IMR-90 (cell line): Measurements from ENCODE around the gene CCDC107. TPM values are rescaled to one million over a fixed set of nuclear protein-coding genes. Genes with fewer than 3 reads are reported as not detected.

Experiments used
- ATAC-seq: fragments of 200-7000 bp; cut with Tn5 transposase; 2 replicates; pipeline ENCODE4 v1.9.1; 2020; ENCODE audit warnings: low read depth, mild to moderate bottlenecking, moderate library complexity
- BruUV-seq: library from RNA; stranded (reverse); fragments of 400-500 nt; replicated peaks from 2 replicates; lab custom pipeline; 2021; lab: Mats Ljungman, UMichigan
- CTCF ChIA-PET: fragments of 300-600 bp; formaldehyde crosslinking; extraction: SDS; loops from one replicate; lab custom pipeline; 2021; ENCODE audit warnings: antibody characterized with exemption; lab: Yijun Ruan, JAX
- POLR2A ChIA-PET: fragments of 300-600 bp; sonication (Branson Sonifier 250); formaldehyde crosslinking; loops from one replicate; lab custom pipeline; 2022; ENCODE audit warnings: antibody characterized with exemption; ENCODE audit not compliant: unreplicated experiment; lab: Charles Lee
- DNase-seq: peaks from one replicate; pipeline ENCODE4 v3.0.0; 2013
- H2AFZ ChIP-seq: replicated peaks from 2 replicates; pipeline ENCODE3; 2013; ENCODE audit warnings: low read length, mild to moderate bottlenecking; ENCODE audit not compliant: poor library complexity
- H2AK5ac ChIP-seq: 2 replicates; pipeline ENCODE4 v1.6.1; 2013; ENCODE audit warnings: low read depth, low read length, inconsistent platforms
- H2AK9ac ChIP-seq: replicated peaks from 2 replicates; pipeline ENCODE3; 2013; ENCODE audit warnings: mild to moderate bottlenecking, low read depth, low read length, moderate library complexity; ENCODE audit not compliant: poor library complexity
- H2BK120ac ChIP-seq: 2 replicates; pipeline ENCODE4 v1.6.1; 2013; ENCODE audit warnings: low read depth, low read length, inconsistent platforms
- H2BK15ac ChIP-seq: 3 replicates; pipeline ENCODE4 v1.6.1; 2013; ENCODE audit warnings: low read depth, low read length, inconsistent platforms
- H2BK20ac ChIP-seq: 2 replicates; pipeline ENCODE4 v1.6.1; 2013; ENCODE audit warnings: low read depth, mild to moderate bottlenecking, inconsistent platforms, low read length, moderate library complexity
- H2BK5ac ChIP-seq: 2 replicates; pipeline ENCODE4 v1.6.1; 2013; ENCODE audit warnings: mild to moderate bottlenecking, low read depth, low read length, inconsistent platforms; ENCODE audit not compliant: poor library complexity, severe bottlenecking
- H3K14ac ChIP-seq: replicated peaks from 2 replicates; pipeline ENCODE4 v1.6.1; 2013; ENCODE audit warnings: low read depth, low read length, inconsistent platforms
- H3K18ac ChIP-seq: 2 replicates; pipeline ENCODE4 v1.6.1; 2013; ENCODE audit warnings: low read depth, low read length, control low read depth
- H3K23ac ChIP-seq: 2 replicates; pipeline ENCODE4 v1.6.1; 2013; ENCODE audit warnings: low read depth, low read length, inconsistent platforms
- H3K27ac ChIP-seq: 2 replicates; pipeline ENCODE4 v1.5.1; 2013; ENCODE audit warnings: mild to moderate bottlenecking, control low read depth, low read length; ENCODE audit not compliant: insufficient read depth
- H3K27me3 ChIP-seq: 2 replicates; pipeline ENCODE4 v1.6.1; 2013; ENCODE audit warnings: low read length; ENCODE audit not compliant: control insufficient read depth, insufficient read depth
- H3K36me3 ChIP-seq: 2 replicates; pipeline ENCODE4 v1.6.1; 2013; ENCODE audit warnings: low read length, mixed read lengths; ENCODE audit not compliant: control insufficient read depth, insufficient read depth
- H3K4ac ChIP-seq: 2 replicates; pipeline ENCODE4 v1.6.1; 2013; ENCODE audit warnings: low read depth, low read length, inconsistent platforms
- H3K4me1 ChIP-seq: 2 replicates; pipeline ENCODE4 v1.6.1; 2013; ENCODE audit warnings: low read length, mixed read lengths; ENCODE audit not compliant: control insufficient read depth, insufficient read depth
- H3K4me2 ChIP-seq: 2 replicates; pipeline ENCODE4 v1.6.1; 2013; ENCODE audit warnings: low read depth, mild to moderate bottlenecking, control low read depth, low read length, moderate library complexity
- H3K4me3 ChIP-seq: 2 replicates; pipeline ENCODE4 v1.5.1; 2013; ENCODE audit warnings: low read depth, mild to moderate bottlenecking, control low read depth, low read length, moderate library complexity; ENCODE audit not compliant: insufficient read depth
- H3K56ac ChIP-seq: 2 replicates; pipeline ENCODE4 v1.6.1; 2013; ENCODE audit warnings: low read length, inconsistent platforms; ENCODE audit not compliant: insufficient read depth; ENCODE audit errors: extremely low read depth
- H3K79me1 ChIP-seq, 2 experiments: 2 replicates each; pipeline ENCODE4 v1.6.1; 2013; ENCODE audit warnings: low read length in 2 of 2, inconsistent platforms in 1 of 2, low read depth in 1 of 2
- H3K9ac ChIP-seq: 2 replicates; pipeline ENCODE4 v1.6.1; 2013; ENCODE audit warnings: low read depth, low read length, control low read depth
- H3K9me1 ChIP-seq: 2 replicates; pipeline ENCODE4 v1.6.1; 2013; ENCODE audit warnings: low read length, inconsistent platforms; ENCODE audit not compliant: insufficient read depth
- H3K9me3 ChIP-seq: 2 replicates; pipeline ENCODE4 v1.6.1; 2013; ENCODE audit warnings: low read length; ENCODE audit not compliant: control insufficient read depth, insufficient read depth
- H4K20me1 ChIP-seq: 2 replicates; pipeline ENCODE4 v1.6.1; 2013; ENCODE audit warnings: low read length, inconsistent platforms; ENCODE audit not compliant: insufficient read depth
- H4K5ac ChIP-seq: 2 replicates; pipeline ENCODE4 v1.6.1; 2013; ENCODE audit warnings: mild to moderate bottlenecking, low read depth, low read length, control low read depth
- H4K8ac ChIP-seq, 2 experiments: 2 replicates each; pipeline ENCODE4 v1.6.1; 2013; ENCODE audit warnings: low read depth in 2 of 2, low read length in 2 of 2, control low read depth in 1 of 2, inconsistent platforms in 1 of 2
- H4K91ac ChIP-seq: 2 replicates; pipeline ENCODE4 v1.6.1; 2013; ENCODE audit warnings: low read depth, low read length, inconsistent platforms; ENCODE audit not compliant: insufficient read depth
- BHLHE40 ChIP-seq: fragments of 150-350 bp; IDR thresholded peaks from 2 replicates; pipeline ENCODE4 v1.6.1; 2016; ENCODE audit warnings: mild to moderate bottlenecking, low read depth, low read length
- CEBPB ChIP-seq: IDR thresholded peaks from 2 replicates; pipeline ENCODE4 v1.6.1; 2012; ENCODE audit warnings: low read depth, low read length, improper control_type of control experiment
- CHD1 ChIP-seq: IDR thresholded peaks from 2 replicates; pipeline ENCODE4 v1.6.1; 2012; ENCODE audit warnings: low read depth, low read length, improper control_type of control experiment
- FOS ChIP-seq: fragments of 150-350 bp; IDR thresholded peaks from 2 replicates; pipeline ENCODE4 v1.6.1; 2016; ENCODE audit warnings: low read depth, low read length
- MAFK ChIP-seq: IDR thresholded peaks from 2 replicates; pipeline ENCODE4 v1.6.1; 2012; ENCODE audit warnings: low read depth, low read length, improper control_type of control experiment
- MAZ ChIP-seq: IDR thresholded peaks from 2 replicates; pipeline ENCODE4 v1.6.1; 2012; ENCODE audit warnings: low read depth, mild to moderate bottlenecking, low read length, improper control_type of control experiment, moderate library complexity, borderline replicate concordance
- MXI1 ChIP-seq: IDR thresholded peaks from 2 replicates; pipeline ENCODE4 v1.6.1; 2012; ENCODE audit warnings: low read depth, mild to moderate bottlenecking, low read length, moderate library complexity, borderline replicate concordance
- NFE2L2 ChIP-seq: fragments of 150-350 bp; IDR thresholded peaks from 2 replicates; pipeline ENCODE4 v1.6.1; 2016; ENCODE audit warnings: low read depth, mild to moderate bottlenecking, low read length
- POLR2A ChIP-seq: IDR thresholded peaks from 2 replicates; pipeline ENCODE4 v1.6.1; 2012; ENCODE audit warnings: mild to moderate bottlenecking, low read depth, low read length
- RAD21 ChIP-seq: IDR thresholded peaks from 2 replicates; pipeline ENCODE4 v1.6.1; 2012; ENCODE audit warnings: low read length, improper control_type of control experiment
- RCOR1 ChIP-seq: IDR thresholded peaks from 2 replicates; pipeline ENCODE4 v1.6.1; 2012; ENCODE audit warnings: mild to moderate bottlenecking, low read length, improper control_type of control experiment; ENCODE audit not compliant: insufficient replicate concordance
- RFX5 ChIP-seq: IDR thresholded peaks from 2 replicates; pipeline ENCODE4 v1.8.0; 2012; ENCODE audit warnings: low read depth, mild to moderate bottlenecking, low read length, moderate library complexity
- SMC3 ChIP-seq: fragments of 150-350 bp; IDR thresholded peaks from 2 replicates; pipeline ENCODE4 v1.6.1; 2016; ENCODE audit warnings: low read depth, mild to moderate bottlenecking, antibody characterized with exemption, low read length, moderate library complexity
- WGBS, 2 experiments: methylation state at CpG; one replicate each; pipeline versions ENCODE4 v1.1.5 to v1.1.7; 2013; ENCODE audit warnings: missing lambda C conversion rate in 2 of 2; ENCODE audit not compliant: insufficient read length in 1 of 2; ENCODE audit errors: extremely low coverage in 2 of 2; 5-methylcytosine and 5-hydroxymethylcytosine counted together
- dilution Hi-C: fragments of 300-500 bp; cut with HindIII; formaldehyde crosslinking; loops from one replicate; pipeline ENCODE4 v1.14.3; 2018; ENCODE audit warnings: low sequenced_read_pairs; ENCODE audit not compliant: unreplicated experiment
- in situ Hi-C: fragments of 300-500 bp; cut with MboI; formaldehyde crosslinking; loops from 3 replicates; pipeline ENCODE4 v1.14.3; 2019; ENCODE audit warnings: low sequenced_read_pairs, inconsistent platforms, mixed read lengths
- intact Hi-C: fragments of 100-400 bp; cut with micrococcal nuclease; formaldehyde crosslinking; loops from 2 replicates; pipeline ENCODE4 v1.10.0; 2022
- polyA plus RNA-seq, 3 experiments: library from polyadenylated mRNA; depleted of rRNA; stranded (reverse); fragments of >200 nt; gene quantifications; 2 replicates each; pipeline ENCODE4 v1.2.3, GENCODE V29; 2012; ENCODE audit warnings: low replicate concordance in 1 of 3
- total RNA-seq: library from RNA; depleted of rRNA; stranded (reverse); fragments of >200 nt; gene quantifications from 2 replicates; pipeline ENCODE4 v1.2.3, GENCODE V29; 2012
- TF ChIP-seq, protein P1 (sequence below): fragments of 150-350 bp; IDR thresholded peaks from 2 replicates; pipeline ENCODE4 v1.6.1; 2017; ENCODE audit warnings: mild to moderate bottlenecking, antibody characterized with exemption, low read length, low read depth
- TF ChIP-seq, protein P2 (sequence below): fragments of 150-350 bp; IDR thresholded peaks from 2 replicates; pipeline ENCODE4 v1.6.1; 2016; ENCODE audit warnings: low read depth, mild to moderate bottlenecking, low read length, moderate library complexity, borderline replicate concordance
- TF ChIP-seq, protein P3 (sequence below): conservative IDR thresholded peaks from 2 replicates; pipeline ENCODE4 v1.5.1; 2012; ENCODE audit warnings: mild to moderate bottlenecking, low read depth, low read length, improper control_type of control experiment

The CCDC107 gene
- total and polyA plus RNA-seq, 2 of the 4 experiments (the other 2 are of a cell fraction): 6.8 to 21.1 TPM

DNA sequence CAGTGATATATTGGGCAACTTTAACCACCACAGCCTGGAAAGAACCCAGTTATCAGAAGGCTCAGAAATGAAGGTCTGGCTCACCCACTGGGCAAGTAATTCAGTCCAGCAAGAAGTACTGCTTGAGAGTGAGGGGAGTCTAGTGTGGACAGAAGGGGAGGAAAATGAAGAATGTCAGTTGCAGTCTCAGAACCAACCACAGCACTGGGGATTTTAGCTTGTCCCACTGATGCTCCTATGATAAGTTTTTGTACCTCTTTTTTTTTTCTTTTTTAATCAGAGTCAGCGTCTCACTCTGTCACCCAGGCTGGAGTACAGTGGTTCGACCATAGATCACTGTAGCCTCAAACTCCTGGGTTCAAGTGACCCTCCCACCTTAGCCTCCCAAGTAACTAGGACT lies 30.5 kb upstream of the CCDC107 start:
- Histone ChIP-seq H3K14ac (no peak overlapping the region), H4K8ac (no peak overlapping the region), H3K4me3 (no peak overlapping the region), H2BK15ac (no peak overlapping the region), H2AK5ac (no peak overlapping the region), H3K36me3 (no peaks in the 10 kb centered on the region), H3K4me2 (no peak overlapping the region), H4K91ac (no peak overlapping the region), H2AK9ac (no peak overlapping the region), H3K27ac (no peak overlapping the region), H3K9me3 (peaks cover 2% of the 10 kb centered on the region; the same call in 1 of the 2 replicates), H3K9ac (no peak overlapping the region), H3K56ac (no peak overlapping the region), H3K9me1 (no peaks in the 10 kb centered on the region), H3K4ac (no peak overlapping the region), H2BK5ac (no peak overlapping the region), H2BK120ac (no peak overlapping the region), H4K20me1 (no peaks in the 10 kb centered on the region), H3K79me1 (no peaks in the 10 kb centered on the region), H3K4me1 (no peaks in the 10 kb centered on the region), H3K18ac (no peak overlapping the region), H3K27me3 (no peaks in the 10 kb centered on the region; the same call in 1 of the 2 replicates), H4K5ac (no peak overlapping the region), H2BK20ac (no peak overlapping the region), H2AFZ (no peak overlapping the region), H3K23ac (no peak overlapping the region)
- WGBS, 2 experiments: no CpG with 5 or more reads among the region's 2 CpGs
- TF ChIP-seq RAD21 (no peak), CHD1 (no peak), RCOR1 (no peak), MAFK (no peak), MAZ (no peak), MXI1 (no peak), CEBPB (no peak), SMC3 (no peak), RFX5 (no peak), POLR2A (no peak), FOS (no peak), NFE2L2 (no peak), BHLHE40 (no peak)
- TF ChIP-seq, protein P1, sequence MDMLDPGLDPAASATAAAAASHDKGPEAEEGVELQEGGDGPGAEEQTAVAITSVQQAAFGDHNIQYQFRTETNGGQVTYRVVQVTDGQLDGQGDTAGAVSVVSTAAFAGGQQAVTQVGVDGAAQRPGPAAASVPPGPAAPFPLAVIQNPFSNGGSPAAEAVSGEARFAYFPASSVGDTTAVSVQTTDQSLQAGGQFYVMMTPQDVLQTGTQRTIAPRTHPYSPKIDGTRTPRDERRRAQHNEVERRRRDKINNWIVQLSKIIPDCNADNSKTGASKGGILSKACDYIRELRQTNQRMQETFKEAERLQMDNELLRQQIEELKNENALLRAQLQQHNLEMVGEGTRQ: no peak
- TF ChIP-seq, protein P2, sequence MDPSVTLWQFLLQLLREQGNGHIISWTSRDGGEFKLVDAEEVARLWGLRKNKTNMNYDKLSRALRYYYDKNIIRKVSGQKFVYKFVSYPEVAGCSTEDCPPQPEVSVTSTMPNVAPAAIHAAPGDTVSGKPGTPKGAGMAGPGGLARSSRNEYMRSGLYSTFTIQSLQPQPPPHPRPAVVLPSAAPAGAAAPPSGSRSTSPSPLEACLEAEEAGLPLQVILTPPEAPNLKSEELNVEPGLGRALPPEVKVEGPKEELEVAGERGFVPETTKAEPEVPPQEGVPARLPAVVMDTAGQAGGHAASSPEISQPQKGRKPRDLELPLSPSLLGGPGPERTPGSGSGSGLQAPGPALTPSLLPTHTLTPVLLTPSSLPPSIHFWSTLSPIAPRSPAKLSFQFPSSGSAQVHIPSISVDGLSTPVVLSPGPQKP: no peak
- TF ChIP-seq, protein P3, sequence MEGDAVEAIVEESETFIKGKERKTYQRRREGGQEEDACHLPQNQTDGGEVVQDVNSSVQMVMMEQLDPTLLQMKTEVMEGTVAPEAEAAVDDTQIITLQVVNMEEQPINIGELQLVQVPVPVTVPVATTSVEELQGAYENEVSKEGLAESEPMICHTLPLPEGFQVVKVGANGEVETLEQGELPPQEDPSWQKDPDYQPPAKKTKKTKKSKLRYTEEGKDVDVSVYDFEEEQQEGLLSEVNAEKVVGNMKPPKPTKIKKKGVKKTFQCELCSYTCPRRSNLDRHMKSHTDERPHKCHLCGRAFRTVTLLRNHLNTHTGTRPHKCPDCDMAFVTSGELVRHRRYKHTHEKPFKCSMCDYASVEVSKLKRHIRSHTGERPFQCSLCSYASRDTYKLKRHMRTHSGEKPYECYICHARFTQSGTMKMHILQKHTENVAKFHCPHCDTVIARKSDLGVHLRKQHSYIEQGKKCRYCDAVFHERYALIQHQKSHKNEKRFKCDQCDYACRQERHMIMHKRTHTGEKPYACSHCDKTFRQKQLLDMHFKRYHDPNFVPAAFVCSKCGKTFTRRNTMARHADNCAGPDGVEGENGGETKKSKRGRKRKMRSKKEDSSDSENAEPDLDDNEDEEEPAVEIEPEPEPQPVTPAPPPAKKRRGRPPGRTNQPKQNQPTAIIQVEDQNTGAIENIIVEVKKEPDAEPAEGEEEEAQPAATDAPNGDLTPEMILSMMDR: no peak
- ChIA-PET CTCF (no interaction called here), POLR2A (no interaction called here)
- in situ Hi-C loops: no loop called here
- intact Hi-C loops: no loop called here
- ATAC-seq (no peak), DNase-seq (no peak)
- BruUV-seq: no TSS peak
- dilution Hi-C loops: no loop called here
